ENCODE data around the gene GPR35.

DNA sequence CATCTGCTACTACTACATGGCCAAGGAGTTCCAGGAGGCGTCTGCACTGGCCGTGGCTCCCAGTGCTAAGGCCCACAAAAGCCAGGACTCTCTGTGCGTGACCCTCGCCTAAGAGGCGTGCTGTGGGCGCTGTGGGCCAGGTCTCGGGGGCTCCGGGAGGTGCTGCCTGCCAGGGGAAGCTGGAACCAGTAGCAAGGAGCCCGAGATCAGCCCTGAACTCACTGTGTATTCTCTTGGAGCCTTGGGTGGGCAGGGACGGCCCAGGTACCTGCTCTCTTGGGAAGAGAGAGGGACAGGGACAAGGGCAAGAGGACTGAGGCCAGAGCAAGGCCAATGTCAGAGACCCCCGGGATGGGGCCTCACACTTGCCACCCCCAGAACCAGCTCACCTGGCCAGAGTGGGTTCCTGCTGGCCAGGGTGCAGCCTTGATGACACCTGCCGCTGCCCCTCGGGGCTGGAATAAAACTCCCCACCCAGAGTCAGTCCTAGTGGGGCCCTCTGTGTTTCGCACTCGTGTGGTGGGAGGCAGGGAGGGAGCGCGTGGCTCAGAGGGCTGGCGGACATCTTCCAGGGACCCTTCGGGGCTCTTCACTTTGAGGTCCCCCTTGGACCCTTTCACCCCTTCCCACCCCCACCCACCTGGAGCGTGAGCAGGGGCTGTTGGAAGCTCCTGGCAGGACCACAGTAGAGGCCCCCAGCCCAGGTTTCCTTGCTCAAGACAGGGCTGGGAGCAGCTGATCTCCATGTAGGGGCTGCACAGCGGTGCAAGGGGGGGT, 5.7 kb downstream of the GPR35 start:
- TF ChIP-seq, protein P1, sequence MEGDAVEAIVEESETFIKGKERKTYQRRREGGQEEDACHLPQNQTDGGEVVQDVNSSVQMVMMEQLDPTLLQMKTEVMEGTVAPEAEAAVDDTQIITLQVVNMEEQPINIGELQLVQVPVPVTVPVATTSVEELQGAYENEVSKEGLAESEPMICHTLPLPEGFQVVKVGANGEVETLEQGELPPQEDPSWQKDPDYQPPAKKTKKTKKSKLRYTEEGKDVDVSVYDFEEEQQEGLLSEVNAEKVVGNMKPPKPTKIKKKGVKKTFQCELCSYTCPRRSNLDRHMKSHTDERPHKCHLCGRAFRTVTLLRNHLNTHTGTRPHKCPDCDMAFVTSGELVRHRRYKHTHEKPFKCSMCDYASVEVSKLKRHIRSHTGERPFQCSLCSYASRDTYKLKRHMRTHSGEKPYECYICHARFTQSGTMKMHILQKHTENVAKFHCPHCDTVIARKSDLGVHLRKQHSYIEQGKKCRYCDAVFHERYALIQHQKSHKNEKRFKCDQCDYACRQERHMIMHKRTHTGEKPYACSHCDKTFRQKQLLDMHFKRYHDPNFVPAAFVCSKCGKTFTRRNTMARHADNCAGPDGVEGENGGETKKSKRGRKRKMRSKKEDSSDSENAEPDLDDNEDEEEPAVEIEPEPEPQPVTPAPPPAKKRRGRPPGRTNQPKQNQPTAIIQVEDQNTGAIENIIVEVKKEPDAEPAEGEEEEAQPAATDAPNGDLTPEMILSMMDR (IDR thresholded peaks at IDR 0.05), result no peak
- no peak for TF ChIP-seq POLR2A (IDR thresholded peaks at IDR 0.05)

Data from heart left ventricle (tissue), 13 donors.